Testis (tissue), 2 donors: ENCODE data around the gene CORO2B.

Source experiments
- POLR2A ChIP-seq: fragments of 450-650 bp; IDR thresholded peaks from one replicate; pipeline ENCODE4 v1.6.1; 2017; ENCODE audit warnings: antibody characterized with exemption, mild to moderate bottlenecking, moderate library complexity
- TF ChIP-seq, protein P1 (sequence below), 3 experiments: fragments of 450-650 bp in 2 of 3; fragments of 200-600 bp in 1 of 3; sonication (generic) in 1 of 3; IDR thresholded peaks; one replicate each; pipeline ENCODE4 v1.5.1; 2016 to 2019; ENCODE audit warnings: antibody characterized with exemption in 3 of 3, mild to moderate bottlenecking in 2 of 3, moderate library complexity in 1 of 3

DNA sequence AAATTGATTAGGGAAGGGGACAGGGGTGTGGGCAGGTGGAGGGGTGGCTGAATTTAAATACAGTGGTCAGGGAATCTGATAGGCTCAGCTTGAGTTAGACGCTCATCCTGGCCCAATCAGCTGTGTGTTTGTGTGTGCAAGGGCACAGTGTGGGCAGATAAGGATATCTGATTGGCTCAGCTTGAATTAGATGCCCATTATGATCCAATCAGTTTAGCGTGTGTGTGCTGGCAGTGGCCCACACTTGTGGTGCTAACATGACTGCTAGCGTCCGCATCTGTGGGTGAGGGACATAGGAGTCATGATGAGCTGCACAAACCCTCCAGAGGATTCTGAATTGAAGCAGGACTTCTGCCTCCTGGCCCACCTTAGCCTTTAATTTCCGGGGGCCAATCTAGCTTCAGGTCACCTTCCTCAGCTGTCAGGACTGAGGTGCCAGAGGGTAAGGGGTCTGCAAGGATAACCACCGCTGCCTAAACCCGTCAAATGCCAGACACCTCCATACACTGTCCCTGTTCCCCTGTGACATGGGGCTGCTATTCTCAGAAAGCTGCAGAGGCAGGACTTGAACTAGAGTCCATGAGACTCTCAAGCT, 97.3 kb downstream of the CORO2B start:
- TF ChIP-seq, protein P1, sequence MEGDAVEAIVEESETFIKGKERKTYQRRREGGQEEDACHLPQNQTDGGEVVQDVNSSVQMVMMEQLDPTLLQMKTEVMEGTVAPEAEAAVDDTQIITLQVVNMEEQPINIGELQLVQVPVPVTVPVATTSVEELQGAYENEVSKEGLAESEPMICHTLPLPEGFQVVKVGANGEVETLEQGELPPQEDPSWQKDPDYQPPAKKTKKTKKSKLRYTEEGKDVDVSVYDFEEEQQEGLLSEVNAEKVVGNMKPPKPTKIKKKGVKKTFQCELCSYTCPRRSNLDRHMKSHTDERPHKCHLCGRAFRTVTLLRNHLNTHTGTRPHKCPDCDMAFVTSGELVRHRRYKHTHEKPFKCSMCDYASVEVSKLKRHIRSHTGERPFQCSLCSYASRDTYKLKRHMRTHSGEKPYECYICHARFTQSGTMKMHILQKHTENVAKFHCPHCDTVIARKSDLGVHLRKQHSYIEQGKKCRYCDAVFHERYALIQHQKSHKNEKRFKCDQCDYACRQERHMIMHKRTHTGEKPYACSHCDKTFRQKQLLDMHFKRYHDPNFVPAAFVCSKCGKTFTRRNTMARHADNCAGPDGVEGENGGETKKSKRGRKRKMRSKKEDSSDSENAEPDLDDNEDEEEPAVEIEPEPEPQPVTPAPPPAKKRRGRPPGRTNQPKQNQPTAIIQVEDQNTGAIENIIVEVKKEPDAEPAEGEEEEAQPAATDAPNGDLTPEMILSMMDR (IDR thresholded peaks at IDR 0.05): no peak
- no peak for TF ChIP-seq POLR2A
